Globus pallidus (tissue), 1 donor: ENCODE data around the gene KLHL29.
"Not testable (repeated sequence)": the region's sequence is repeated elsewhere in the genome, so short reads cannot be mapped to it uniquely, and the experiment has no call there.

ENCODE experiments used
- DNase-seq: peaks from one replicate; pipeline ENCODE4 v3.0.0-alpha.2; 2015; ENCODE audit warnings: low spot score

Gene KLHL29

GRCh38 chr2:23721454-23721826, 336.5 kb downstream of the KLHL29 start:
- DNase-seq: no peak

- DNase-seq: no peak
These were observed 337.3 kb downstream of the KLHL29 start for GRCh38 chr2:23722255-23722654.

GRCh38 chr2:23723029-23723428, 338.1 kb downstream of the KLHL29 start:
- DNase-seq: not testable (repeated sequence)

- DNase-seq: no peak
These were observed 349.4 kb downstream of the KLHL29 start for GRCh38 chr2:23734416-23734815.

- DNase-seq: not testable (repeated sequence)
These were observed 351.8 kb downstream of the KLHL29 start for GRCh38 chr2:23736783-23737182.

GRCh38 chr2:23745068-23745725, 360.2 kb downstream of the KLHL29 start:
- DNase-seq: no peak

GRCh38 chr2:23745726-23746105, 360.7 kb downstream of the KLHL29 start:
- no peak for DNase-seq

- no peak for DNase-seq
These were observed 361.3 kb downstream of the KLHL29 start for GRCh38 chr2:23746141-23746863.

- no peak for DNase-seq
These were observed 366.8 kb downstream of the KLHL29 start for GRCh38 chr2:23751747-23752265.

- no peak for DNase-seq
These were observed 368.5 kb downstream of the KLHL29 start for GRCh38 chr2:23753291-23754010.

- no peak for DNase-seq
These were observed 370.0 kb downstream of the KLHL29 start for GRCh38 chr2:23754970-23755369.

GRCh38 chr2:23756593-23757292, 371.8 kb downstream of the KLHL29 start:
- no peak for DNase-seq

- no peak for DNase-seq
These were observed 372.9 kb downstream of the KLHL29 start for GRCh38 chr2:23757686-23758433.
